ENCODE measurements around the gene PTGER3. TPM values are rescaled to one million over a fixed set of nuclear protein-coding genes. Genes with fewer than 3 reads are reported as not detected.

The PTGER3 gene
- total RNA-seq, 1 donor from 2014 or later, result 0.22 TPM

GRCh38 chr1:70966018-70966638 lies 81.5 kb downstream of the PTGER3 start:
- CTCF ChIA-PET, result interaction anchor here (1.4 kb wide), 1 partner anchor 11 kb away, joined by 3 read pairs; no protein-coding TSS in a partner anchor
- Mint-ChIP-seq H3K9me3 (peaks cover 2% of the 10 kb centered on the region), H3K4me1 (no peaks in the 10 kb centered on the region), H3K27me3 (no peaks in the 10 kb centered on the region), H3K4me3 (no peak overlapping the region), H3K27ac (no peak overlapping the region), H3K36me3 (ENCODE audit: low read depth) (no peaks in the 10 kb centered on the region)
- POLR2A ChIA-PET, result no interaction called here
- ATAC-seq (ENCODE audit: low read depth), result no peak
- intact Hi-C loops (cut with micrococcal nuclease), result no loop called here
- no peak for DNase-seq
- TF ChIP-seq CTCF (IDR thresholded peaks at IDR 0.05), result no peak

- no peak for ATAC-seq (ENCODE audit: low read depth)
- H3K27me3 Mint-ChIP-seq, result no peaks in the 10 kb centered on the region
- intact Hi-C loops (cut with micrococcal nuclease), result no loop called here
- no peak overlapping the region for H3K4me3 Mint-ChIP-seq
- POLR2A ChIA-PET, result no interaction called here
- no peak overlapping the region for H3K27ac Mint-ChIP-seq
- TF ChIP-seq CTCF (IDR thresholded peaks at IDR 0.05), result no peak
- no peaks in the 10 kb centered on the region for H3K4me1 Mint-ChIP-seq
- peaks cover 2% of the 10 kb centered on the region for H3K9me3 Mint-ChIP-seq
- DNase-seq, result no peak
- no peaks in the 10 kb centered on the region for H3K36me3 Mint-ChIP-seq (ENCODE audit: low read depth)
- CTCF ChIA-PET, result no interaction called here
Observed at GRCh38 chr1:70963374-70963773, 84.2 kb downstream of the PTGER3 start.

- Mint-ChIP-seq H3K4me1 (no peaks in the 10 kb centered on the region), H3K27me3 (no peaks in the 10 kb centered on the region), H3K27ac (no peak overlapping the region), H3K4me3 (no peak overlapping the region), H3K36me3 (ENCODE audit: low read depth) (no peaks in the 10 kb centered on the region), H3K9me3 (peaks cover under 1% of the 10 kb centered on the region)
- DNase-seq (no peak), ATAC-seq (ENCODE audit: low read depth) (no peak)
- ChIA-PET POLR2A (no interaction called here), CTCF (no interaction called here)
- no peak for TF ChIP-seq CTCF (IDR thresholded peaks at IDR 0.05)
- intact Hi-C loops (cut with micrococcal nuclease), result no loop called here
Observed at GRCh38 chr1:70961374-70961975, 86.1 kb downstream of the PTGER3 start.

GRCh38 chr1:70948396-70949017 lies 99.1 kb downstream of the PTGER3 start:
- CTCF ChIA-PET, result no interaction called here

More at GRCh38 chr1:70948396-70949017, 99.1 kb downstream of the PTGER3 start:
- Mint-ChIP-seq H3K27ac (no peak overlapping the region), H3K9me3 (peaks cover 4% of the 10 kb centered on the region), H3K4me1 (no peaks in the 10 kb centered on the region), H3K36me3 (ENCODE audit: low read depth) (no peaks in the 10 kb centered on the region), H3K27me3 (no peaks in the 10 kb centered on the region), H3K4me3 (no peak overlapping the region)
- DNase-seq, result no peak
- POLR2A ChIA-PET, result no interaction called here
- ATAC-seq (ENCODE audit: low read depth), result no peak
- TF ChIP-seq CTCF (IDR thresholded peaks at IDR 0.05), result no peak
- intact Hi-C loops (cut with micrococcal nuclease), result no loop called here
